Sigmoid colon (tissue), 4 donors: Measurements from ENCODE around the gene SULF2.

Source experiments
- EP300 ChIP-seq, 4 donors: sonication (generic); formaldehyde crosslinking; IDR thresholded peaks; one replicate each; pipeline ENCODE4 v1.6.1; 2017; ENCODE audit warnings: antibody characterized with exemption in 4 of 4
- POLR2A ChIP-seq, 2 donors: fragments of 450-650 bp; IDR thresholded peaks; one replicate each; pipeline ENCODE4 v1.6.1; 2016; ENCODE audit warnings: antibody characterized with exemption in 2 of 2, mild to moderate bottlenecking in 2 of 2, moderate library complexity in 2 of 2
- POLR2AphosphoS5 ChIP-seq, 4 donors: sonication (generic); formaldehyde crosslinking; IDR thresholded peaks; one replicate each; pipeline ENCODE4 v1.6.1; 2017; ENCODE audit warnings: antibody characterized with exemption in 4 of 4
- TF ChIP-seq, protein P1 (sequence below), 4 experiments: fragments of 450-650 bp in 3 of 4; fragments of 200-600 bp in 1 of 4; IDR thresholded peaks; one replicate each; pipeline ENCODE4 v1.5.1; 2016 to 2019; ENCODE audit warnings: antibody characterized with exemption in 4 of 4, mild to moderate bottlenecking in 3 of 4, moderate library complexity in 2 of 4

DNA sequence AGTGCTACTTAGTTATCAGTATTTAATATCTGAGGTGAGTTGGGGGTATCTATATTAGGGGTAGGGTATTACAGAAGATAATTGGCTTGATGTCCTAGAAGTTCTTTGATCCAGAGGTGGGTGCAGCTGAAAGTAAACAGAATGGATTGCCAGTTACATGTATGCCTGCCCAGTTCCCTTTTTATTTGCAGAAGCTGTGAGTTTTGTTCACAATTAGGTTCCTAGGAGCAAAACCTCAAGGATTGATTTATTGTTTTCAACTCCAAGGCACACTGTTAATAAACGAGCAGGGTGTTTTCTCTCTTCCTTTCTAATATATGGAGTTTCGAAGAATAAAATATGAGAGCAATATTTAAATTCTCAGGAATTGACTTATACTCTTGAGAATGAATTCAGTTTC lies 129.0 kb downstream of the SULF2 start:
- TF ChIP-seq, protein P1, sequence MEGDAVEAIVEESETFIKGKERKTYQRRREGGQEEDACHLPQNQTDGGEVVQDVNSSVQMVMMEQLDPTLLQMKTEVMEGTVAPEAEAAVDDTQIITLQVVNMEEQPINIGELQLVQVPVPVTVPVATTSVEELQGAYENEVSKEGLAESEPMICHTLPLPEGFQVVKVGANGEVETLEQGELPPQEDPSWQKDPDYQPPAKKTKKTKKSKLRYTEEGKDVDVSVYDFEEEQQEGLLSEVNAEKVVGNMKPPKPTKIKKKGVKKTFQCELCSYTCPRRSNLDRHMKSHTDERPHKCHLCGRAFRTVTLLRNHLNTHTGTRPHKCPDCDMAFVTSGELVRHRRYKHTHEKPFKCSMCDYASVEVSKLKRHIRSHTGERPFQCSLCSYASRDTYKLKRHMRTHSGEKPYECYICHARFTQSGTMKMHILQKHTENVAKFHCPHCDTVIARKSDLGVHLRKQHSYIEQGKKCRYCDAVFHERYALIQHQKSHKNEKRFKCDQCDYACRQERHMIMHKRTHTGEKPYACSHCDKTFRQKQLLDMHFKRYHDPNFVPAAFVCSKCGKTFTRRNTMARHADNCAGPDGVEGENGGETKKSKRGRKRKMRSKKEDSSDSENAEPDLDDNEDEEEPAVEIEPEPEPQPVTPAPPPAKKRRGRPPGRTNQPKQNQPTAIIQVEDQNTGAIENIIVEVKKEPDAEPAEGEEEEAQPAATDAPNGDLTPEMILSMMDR (IDR thresholded peaks at IDR 0.05) = no peak
- TF ChIP-seq POLR2A (IDR thresholded peaks at IDR 0.05) = no peak
- TF ChIP-seq POLR2AphosphoS5 (IDR thresholded peaks at IDR 0.05) = no peak
- TF ChIP-seq EP300 (IDR thresholded peaks at IDR 0.05) = no peak
